ENCODE results near the gene CISD2. TPM values are rescaled to one million over a fixed set of nuclear protein-coding genes. Genes with fewer than 3 reads are reported as not detected.

Gene CISD2
- 10 to 100 TPM; 33.4 TPM for total RNA-seq

GRCh38 chr4:102868781-102869568 lies at the start of gene CISD2:
Gene CISD2, plus strand, starts transcription at chr4:102868992. Its CDS starts 93 bp downstream, at chr4:102869085.

GRCh38 chr4:102826890-102827673 lies 41.7 kb upstream of the CISD2 start, which contains the start of gene UBE2D3:
Gene UBE2D3, minus strand, starts transcription at chr4:102827551. Its CDS starts 1,043 bp downstream, at chr4:102826508.

Other genes with a start within 250 kb of the CISD2 start
- gene MANBA, start 108.0 kb upstream of the CISD2 start, total RNA-seq = 10 to 100 TPM; 15.8 to 16.0 TPM
- 100 to 1,000 TPM; 356 to 362 TPM for gene UBE2D3, start 41.4 kb upstream of the CISD2 start, total RNA-seq
- 1 to 10 TPM; 1.3 to 2.0 TPM for gene SLC9B1, start 150.7 kb downstream of the CISD2 start, total RNA-seq
- gene SLC9B2, start 207.8 kb downstream of the CISD2 start, total RNA-seq = 10 to 100 TPM; 19.2 to 19.5 TPM
- 10 to 100 TPM; 19.9 to 22.3 TPM for gene BDH2, start 230.8 kb downstream of the CISD2 start, total RNA-seq